ENCODE data around the gene GRIN2A. TPM values are rescaled to one million over a fixed set of nuclear protein-coding genes. Genes with fewer than 3 reads are reported as not detected.

GRIN2A gene
- total and polyA plus RNA-seq, 4 experiments from 2014 or later, result not detected

DNA sequence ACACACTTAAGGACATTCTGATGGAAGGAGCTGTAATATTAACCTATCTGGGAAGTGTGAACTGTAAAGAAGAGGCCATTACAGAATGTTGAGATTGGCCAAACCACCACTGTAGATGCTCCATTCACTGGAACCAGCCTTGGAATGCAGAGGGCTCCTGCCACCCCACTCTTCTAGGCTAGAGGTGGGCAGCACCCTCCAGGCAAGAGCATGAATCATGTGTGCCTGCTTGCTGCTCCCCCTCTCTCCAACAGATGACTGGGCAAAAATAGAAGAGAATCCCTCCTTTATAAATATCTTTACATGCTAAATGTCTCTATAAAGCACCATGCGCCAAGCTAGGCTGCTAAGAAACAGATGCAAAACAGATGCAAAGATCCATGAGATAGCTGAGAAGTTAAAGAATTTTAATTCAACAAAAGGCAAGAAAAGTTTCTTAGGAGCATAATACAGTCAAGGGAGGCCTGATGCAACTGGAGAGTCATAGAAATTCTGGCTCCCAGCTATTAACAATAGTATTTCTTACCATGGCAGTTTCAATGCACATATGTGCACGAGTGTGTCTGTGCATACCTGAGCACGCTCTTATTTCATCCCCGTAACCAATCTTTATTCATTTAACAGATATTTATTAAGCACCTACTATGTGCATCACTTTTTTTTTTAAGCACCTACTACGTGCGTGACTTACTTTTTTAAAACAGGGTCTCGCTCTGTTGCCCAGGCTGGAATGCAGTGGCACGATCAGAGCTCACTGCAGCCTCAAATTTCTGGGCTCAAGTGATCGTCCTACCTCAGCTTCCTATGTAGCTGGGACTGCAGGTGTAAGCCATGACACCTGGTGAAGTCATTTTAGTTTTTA, 53.6 kb downstream of the GRIN2A start:
- H3K27me3 Mint-ChIP-seq, result peaks cover 0 to 9% of the 10 kb centered on the region in 2 donors
- H3K4me3 ChIP-seq (ENCODE audit: low read length in 2 of 2), result no peak overlapping the region
- no peaks in the 10 kb centered on the region for H3K4me1 Mint-ChIP-seq
- no peaks in the 10 kb centered on the region for H3K9me3 ChIP-seq (ENCODE audit: control insufficient read depth in 1 of 2, low read length in 2 of 2)
- H3K27ac Mint-ChIP-seq, result no peak overlapping the region
- no peaks in the 10 kb centered on the region for H3K36me3 ChIP-seq (ENCODE audit: insufficient read depth, low read length)
- H3K27ac ChIP-seq (ENCODE audit: low read depth, low read length), result no peak overlapping the region
- intact Hi-C loops (cut with micrococcal nuclease), result no loop called here
- CTCF ChIA-PET (ENCODE audit: partially characterized antibody), result no interaction called here
- H3K27me3 ChIP-seq (ENCODE audit: insufficient read depth, low read length), result no peaks in the 10 kb centered on the region
- POLR2A ChIA-PET (ENCODE audit: partially characterized antibody), result no interaction called here
- no peaks in the 10 kb centered on the region for H3K4me1 ChIP-seq (ENCODE audit: insufficient read depth, low read length)
- peaks cover 0 to 5% (median 0%) of the 10 kb centered on the region in 8 donors for H3K9me3 Mint-ChIP-seq
- no peaks in the 10 kb centered on the region for H3K36me3 Mint-ChIP-seq
- no peak overlapping the region for H3K4me3 Mint-ChIP-seq
- no peak for DNase-seq

DNA sequence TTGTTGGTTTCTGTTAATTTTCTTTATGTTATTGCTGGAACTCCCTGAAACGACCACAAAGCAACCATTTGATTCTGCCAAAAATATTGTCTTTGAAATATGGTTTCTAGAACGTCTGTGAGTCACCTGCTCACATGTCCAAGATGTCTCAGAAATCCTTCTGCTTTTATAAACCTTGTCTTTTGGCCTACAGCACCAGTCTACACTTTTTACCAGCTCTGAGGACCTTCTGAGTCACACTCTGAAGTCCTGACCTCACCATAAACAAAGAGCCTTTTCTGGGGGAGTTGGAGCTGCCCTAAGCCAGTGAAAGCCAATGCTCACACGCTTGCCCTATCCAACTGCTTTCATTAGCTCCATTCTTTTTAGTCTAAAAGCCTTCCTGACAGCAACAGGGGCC, 55.5 kb downstream of the GRIN2A start:
- intact Hi-C loops (cut with micrococcal nuclease), result no loop called here

GRCh38 chr16:10123141-10123540, 59.1 kb downstream of the GRIN2A start:
- Histone ChIP-seq H3K36me3 (ENCODE audit: insufficient read depth, low read length) (no peaks in the 10 kb centered on the region), H3K27ac (ENCODE audit: low read depth, low read length) (no peak overlapping the region), H3K9me3 (ENCODE audit: control insufficient read depth in 1 of 2, low read length in 2 of 2) (no peaks in the 10 kb centered on the region), H3K4me3 (ENCODE audit: low read length in 2 of 2) (no peak overlapping the region), H3K4me1 (ENCODE audit: insufficient read depth, low read length) (no peaks in the 10 kb centered on the region), H3K27me3 (ENCODE audit: insufficient read depth, low read length) (no peaks in the 10 kb centered on the region)
- H3K9me3 Mint-ChIP-seq, result peaks cover 0 to 7% (median under 1%) of the 10 kb centered on the region in 8 donors
- no peak overlapping the region for H3K27ac Mint-ChIP-seq
- no peaks in the 10 kb centered on the region for H3K4me1 Mint-ChIP-seq
- H3K27me3 Mint-ChIP-seq, result peaks cover 0 to 3% of the 10 kb centered on the region in 2 donors
- H3K4me3 Mint-ChIP-seq, result no peak overlapping the region
- H3K36me3 Mint-ChIP-seq, result no peaks in the 10 kb centered on the region
- DNase-seq, result no peak
- intact Hi-C loops (cut with micrococcal nuclease), result no loop called here
- CTCF ChIA-PET (ENCODE audit: partially characterized antibody), result no interaction called here
- POLR2A ChIA-PET (ENCODE audit: partially characterized antibody), result no interaction called here

More for the DNA sequence above, 55.5 kb downstream of the GRIN2A start:
- no peaks in the 10 kb centered on the region for H3K36me3 Mint-ChIP-seq
- H3K4me3 ChIP-seq (ENCODE audit: low read length in 2 of 2), result no peak overlapping the region
- no peaks in the 10 kb centered on the region for H3K27me3 ChIP-seq (ENCODE audit: insufficient read depth, low read length)
- H3K4me3 Mint-ChIP-seq, result no peak overlapping the region
- H3K36me3 ChIP-seq (ENCODE audit: insufficient read depth, low read length), result no peaks in the 10 kb centered on the region
- no peaks in the 10 kb centered on the region for H3K4me1 ChIP-seq (ENCODE audit: insufficient read depth, low read length)
- H3K4me1 Mint-ChIP-seq, result no peaks in the 10 kb centered on the region
- H3K27ac Mint-ChIP-seq, result no peak overlapping the region
- H3K9me3 Mint-ChIP-seq, result peaks cover 0 to 4% (median 0%) of the 10 kb centered on the region in 8 donors
- no peaks in the 10 kb centered on the region for H3K9me3 ChIP-seq (ENCODE audit: control insufficient read depth in 1 of 2, low read length in 2 of 2)
- POLR2A ChIA-PET (ENCODE audit: partially characterized antibody), result no interaction called here
- DNase-seq, result no peak
- no peak overlapping the region for H3K27ac ChIP-seq (ENCODE audit: low read depth, low read length)
- peaks cover 0 to 9% of the 10 kb centered on the region in 2 donors for H3K27me3 Mint-ChIP-seq
- CTCF ChIA-PET (ENCODE audit: partially characterized antibody), result no interaction called here

DNA sequence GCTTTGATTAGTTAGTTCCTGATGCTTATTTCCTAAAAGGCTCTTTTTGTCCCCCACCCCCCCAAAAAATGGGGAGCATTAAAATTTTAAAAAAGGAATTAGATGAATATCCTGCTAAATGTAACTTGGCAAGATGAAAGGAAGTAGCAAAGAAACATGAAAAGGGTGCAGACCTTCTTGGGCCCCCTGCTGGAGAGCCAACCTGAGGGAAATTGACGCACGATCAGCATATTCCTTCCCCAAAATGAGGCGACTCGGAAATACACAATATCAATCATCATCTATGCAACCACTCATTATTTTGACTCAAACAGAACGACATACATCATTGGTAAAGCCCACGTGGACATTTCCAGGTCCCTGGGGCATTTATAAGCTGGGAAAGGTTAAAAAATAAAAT, 59.7 kb downstream of the GRIN2A start:
- intact Hi-C loops (cut with micrococcal nuclease), result no loop called here
- H3K4me3 Mint-ChIP-seq, result no peak overlapping the region
- no peaks in the 10 kb centered on the region for H3K36me3 Mint-ChIP-seq
- H3K27ac Mint-ChIP-seq, result no peak overlapping the region
- no peaks in the 10 kb centered on the region for H3K27me3 ChIP-seq (ENCODE audit: insufficient read depth, low read length)
- H3K36me3 ChIP-seq (ENCODE audit: insufficient read depth, low read length), result no peaks in the 10 kb centered on the region
- no peaks in the 10 kb centered on the region for H3K9me3 ChIP-seq (ENCODE audit: control insufficient read depth in 1 of 2, low read length in 2 of 2)
- ChIA-PET POLR2A (ENCODE audit: partially characterized antibody) (no interaction called here), CTCF (ENCODE audit: partially characterized antibody) (no interaction called here)
- peaks cover 0 to 3% of the 10 kb centered on the region in 2 donors for H3K27me3 Mint-ChIP-seq
- H3K9me3 Mint-ChIP-seq, result peaks cover 0 to 7% (median 1%) of the 10 kb centered on the region in 8 donors
- H3K4me3 ChIP-seq (ENCODE audit: low read length in 2 of 2), result no peak overlapping the region
- H3K27ac ChIP-seq (ENCODE audit: low read depth, low read length), result no peak overlapping the region
- no peaks in the 10 kb centered on the region for H3K4me1 Mint-ChIP-seq
- no peaks in the 10 kb centered on the region for H3K4me1 ChIP-seq (ENCODE audit: insufficient read depth, low read length)
- no peak for DNase-seq

DNA sequence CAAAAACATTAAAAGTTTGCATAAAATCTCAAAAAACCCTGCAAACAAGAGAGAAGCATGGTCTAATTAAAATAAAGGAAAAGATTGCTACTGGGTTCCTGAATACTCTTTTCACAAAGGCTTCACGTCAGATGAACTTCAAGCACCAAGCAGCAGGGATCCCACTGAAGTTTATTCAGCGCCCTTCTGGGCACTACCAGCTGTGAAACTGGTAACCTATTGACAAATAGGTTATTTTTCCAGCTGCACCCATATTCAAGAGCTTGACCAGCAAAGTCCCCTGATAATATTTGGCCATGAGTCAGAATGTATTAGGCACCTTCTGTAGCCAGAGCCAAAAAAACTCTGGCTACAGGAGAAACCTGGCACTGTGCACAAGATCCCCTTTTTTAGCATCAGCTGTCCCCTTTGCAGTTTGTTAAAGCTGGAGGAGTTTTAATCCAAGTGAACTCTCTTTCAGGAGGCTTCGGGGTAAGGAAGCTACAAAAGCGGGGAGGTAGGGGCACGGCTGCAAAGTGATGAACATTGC, 60.3 kb downstream of the GRIN2A start:
- no peaks in the 10 kb centered on the region for H3K27me3 ChIP-seq (ENCODE audit: insufficient read depth, low read length)
- H3K9me3 ChIP-seq (ENCODE audit: control insufficient read depth in 1 of 2, low read length in 2 of 2), result no peaks in the 10 kb centered on the region
- ChIA-PET CTCF (ENCODE audit: partially characterized antibody) (no interaction called here), POLR2A (ENCODE audit: partially characterized antibody) (no interaction called here)
- H3K27me3 Mint-ChIP-seq, result peaks cover 0 to 1% of the 10 kb centered on the region in 2 donors
- H3K36me3 Mint-ChIP-seq, result no peaks in the 10 kb centered on the region
- no peaks in the 10 kb centered on the region for H3K4me1 ChIP-seq (ENCODE audit: insufficient read depth, low read length)
- DNase-seq, result no peak
- H3K4me1 Mint-ChIP-seq, result no peaks in the 10 kb centered on the region
- no peaks in the 10 kb centered on the region for H3K36me3 ChIP-seq (ENCODE audit: insufficient read depth, low read length)
- no peak overlapping the region for H3K4me3 ChIP-seq (ENCODE audit: low read length in 2 of 2)
- peaks cover 0 to 7% (median 1%) of the 10 kb centered on the region in 8 donors for H3K9me3 Mint-ChIP-seq
- intact Hi-C loops (cut with micrococcal nuclease), result no loop called here
- H3K27ac ChIP-seq (ENCODE audit: low read depth, low read length), result no peak overlapping the region
- no peak overlapping the region for H3K4me3 Mint-ChIP-seq
- H3K27ac Mint-ChIP-seq, result no peak overlapping the region

GRCh38 chr16:10121491-10121890, 60.7 kb downstream of the GRIN2A start:
- no peaks in the 10 kb centered on the region for H3K36me3 Mint-ChIP-seq
- DNase-seq, result no peak
- H3K9me3 Mint-ChIP-seq, result peaks cover 0 to 7% (median 1%) of the 10 kb centered on the region in 8 donors
- Histone ChIP-seq H3K9me3 (ENCODE audit: control insufficient read depth in 1 of 2, low read length in 2 of 2) (no peaks in the 10 kb centered on the region), H3K36me3 (ENCODE audit: insufficient read depth, low read length) (no peaks in the 10 kb centered on the region), H3K4me3 (ENCODE audit: low read length in 2 of 2) (no peak overlapping the region), H3K27me3 (ENCODE audit: insufficient read depth, low read length) (no peaks in the 10 kb centered on the region), H3K4me1 (ENCODE audit: insufficient read depth, low read length) (no peaks in the 10 kb centered on the region), H3K27ac (ENCODE audit: low read depth, low read length) (no peak overlapping the region)
- no peak overlapping the region for H3K4me3 Mint-ChIP-seq
- no peak overlapping the region for H3K27ac Mint-ChIP-seq
- intact Hi-C loops (cut with micrococcal nuclease), result no loop called here
- no peaks in the 10 kb centered on the region for H3K4me1 Mint-ChIP-seq
- CTCF ChIA-PET (ENCODE audit: partially characterized antibody), result no interaction called here
- H3K27me3 Mint-ChIP-seq, result peaks cover 0 to 1% of the 10 kb centered on the region in 2 donors
- POLR2A ChIA-PET (ENCODE audit: partially characterized antibody), result no interaction called here

GRCh38 chr16:10120953-10121352, 61.3 kb downstream of the GRIN2A start:
- intact Hi-C loops (cut with micrococcal nuclease), result no loop called here
- POLR2A ChIA-PET (ENCODE audit: partially characterized antibody), result no interaction called here
- H3K4me3 Mint-ChIP-seq, result no peak overlapping the region

More at GRCh38 chr16:10120953-10121352, 61.3 kb downstream of the GRIN2A start:
- Mint-ChIP-seq H3K9me3 (peaks cover 0 to 7% (median 1%) of the 10 kb centered on the region in 8 donors), H3K36me3 (no peaks in the 10 kb centered on the region), H3K27me3 (peaks cover 0 to 1% of the 10 kb centered on the region in 2 donors), H3K27ac (no peak overlapping the region), H3K4me1 (no peaks in the 10 kb centered on the region)
- CTCF ChIA-PET (ENCODE audit: partially characterized antibody), result no interaction called here
- no peaks in the 10 kb centered on the region for H3K36me3 ChIP-seq (ENCODE audit: insufficient read depth, low read length)
- no peaks in the 10 kb centered on the region for H3K4me1 ChIP-seq (ENCODE audit: insufficient read depth, low read length)
- H3K27me3 ChIP-seq (ENCODE audit: insufficient read depth, low read length), result no peaks in the 10 kb centered on the region
- DNase-seq, result no peak
- H3K4me3 ChIP-seq (ENCODE audit: low read length in 2 of 2), result no peak overlapping the region
- no peaks in the 10 kb centered on the region for H3K9me3 ChIP-seq (ENCODE audit: control insufficient read depth in 1 of 2, low read length in 2 of 2)
- no peak overlapping the region for H3K27ac ChIP-seq (ENCODE audit: low read depth, low read length)
